ENCODE measurements around the gene PIPOX.

The PIPOX gene

GRCh38 chr17:29048440-29049368 is 5.8 kb downstream of the PIPOX start:
- DNase-seq, result no peak

GRCh38 chr17:29049541-29050145 is 6.7 kb downstream of the PIPOX start:
- no peak for DNase-seq

GRCh38 chr17:29050176-29050575 is 7.2 kb downstream of the PIPOX start:
- DNase-seq, result no peak

GRCh38 chr17:29051194-29051593 is 8.3 kb downstream of the PIPOX start:
- DNase-seq, result no peak

DNA sequence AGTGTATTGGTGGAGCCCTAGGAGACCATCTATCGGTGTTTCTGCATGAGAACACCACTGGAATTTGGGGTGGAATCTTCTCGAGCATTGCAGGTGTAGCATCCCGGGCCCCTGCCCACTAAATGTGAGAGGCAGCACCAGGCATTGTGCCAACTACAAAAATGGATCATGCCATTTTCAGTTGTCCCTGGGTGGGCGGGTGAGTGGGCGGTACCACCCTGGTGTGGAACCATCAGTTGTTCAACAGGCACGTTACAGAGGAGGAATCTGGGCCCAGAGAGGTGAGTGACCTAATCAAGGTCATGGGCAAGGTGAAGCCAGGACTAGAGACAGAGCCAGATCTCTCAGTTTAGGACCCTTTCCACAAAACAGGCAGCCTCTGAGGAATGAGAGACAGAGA is 8.8 kb downstream of the PIPOX start:
- no peak for DNase-seq

GRCh38 chr17:29054835-29055234 is 11.9 kb downstream of the PIPOX start:
- no peak for DNase-seq

DNA sequence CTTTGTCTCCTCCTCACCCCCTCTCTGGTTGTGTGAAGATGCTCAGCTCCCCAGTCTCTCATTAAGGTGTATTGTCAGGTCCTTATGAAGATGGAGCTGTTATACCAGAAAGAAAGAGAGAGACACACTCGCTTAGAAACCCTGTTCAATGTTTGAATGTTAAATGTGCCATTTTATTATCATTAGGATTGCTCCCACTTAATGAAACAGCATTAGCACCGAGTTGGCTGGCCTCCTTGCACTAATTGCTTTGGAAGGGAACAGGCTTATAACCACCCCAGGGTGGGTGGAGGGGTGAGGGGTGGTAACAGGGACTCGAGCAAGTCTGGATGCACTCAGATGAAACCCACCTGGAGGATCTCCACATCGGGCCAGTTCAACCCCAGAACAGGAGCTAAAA is 14.4 kb downstream of the PIPOX start:
- DNase-seq, result no peak

DNA sequence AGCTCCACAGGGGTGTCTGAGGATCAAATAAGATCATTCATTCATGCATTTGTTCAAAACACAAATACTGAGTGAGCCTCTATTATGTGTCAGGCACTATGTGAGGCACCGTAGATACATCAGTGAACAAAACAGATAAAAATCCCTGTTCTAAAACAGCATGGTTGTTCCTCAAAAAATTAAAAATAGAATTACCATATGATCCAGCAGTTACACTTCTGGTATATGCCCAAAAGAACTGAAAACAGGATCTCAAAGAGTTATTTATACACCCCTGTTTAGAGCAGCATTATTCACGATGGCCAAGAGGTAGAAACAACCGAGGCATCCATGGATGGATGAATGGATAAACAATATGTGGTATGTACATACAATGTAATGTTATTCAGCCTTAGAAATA is 15.4 kb downstream of the PIPOX start:
- DNase-seq, result no peak

GRCh38 chr17:29059281-29059680 is 16.3 kb downstream of the PIPOX start:
- DNase-seq, result no peak

DNA sequence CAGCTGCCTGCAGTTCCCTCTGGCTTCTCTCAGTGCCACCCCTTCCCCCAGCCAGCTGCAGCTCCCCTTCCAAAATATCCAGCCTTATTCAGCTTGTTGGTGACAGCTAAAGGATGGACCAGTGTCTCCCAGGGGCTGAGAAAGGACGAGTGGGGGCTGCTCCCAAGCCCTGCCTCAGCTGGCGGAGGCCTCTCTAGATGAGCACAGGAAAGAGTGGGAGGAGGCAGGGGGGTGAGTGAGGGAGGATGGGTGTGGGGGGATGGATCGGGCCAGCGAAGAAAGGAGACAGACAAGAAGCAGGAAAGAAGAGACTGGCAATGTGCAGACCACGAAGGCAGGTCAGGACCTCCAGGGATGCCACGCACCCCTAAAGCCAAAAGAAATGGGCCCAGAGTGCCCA is 17.5 kb downstream of the PIPOX start:
- no peak for DNase-seq

GRCh38 chr17:29061036-29061435 is 18.1 kb downstream of the PIPOX start:
- DNase-seq, result peak; percentile 90

- no peak for DNase-seq
Measured at GRCh38 chr17:29062215-29062614, 19.3 kb downstream of the PIPOX start.

GRCh38 chr17:29063992-29064391 is 21.1 kb downstream of the PIPOX start:
- peak; percentile 63 for DNase-seq

DNA sequence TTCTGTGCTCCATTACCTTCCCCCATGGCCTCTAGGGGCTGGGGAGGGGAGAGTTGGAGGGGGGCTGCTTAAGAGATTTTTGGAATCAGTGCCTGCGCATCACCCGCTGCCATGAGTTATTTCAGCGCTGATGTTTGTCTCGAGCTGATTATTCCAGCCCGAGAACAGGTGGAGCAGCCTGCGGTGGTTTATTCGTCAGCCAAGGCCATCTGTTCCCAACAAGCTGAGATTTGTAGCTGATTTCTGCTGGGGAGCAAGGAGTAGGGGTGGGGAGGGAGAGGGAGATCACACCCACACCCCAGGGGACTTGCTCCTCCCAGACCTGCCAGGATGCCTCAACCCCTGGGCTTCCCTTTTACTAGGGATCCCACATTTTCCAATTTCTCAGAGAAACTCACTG is 23.1 kb downstream of the PIPOX start:
- DNase-seq, result no peak

DNA sequence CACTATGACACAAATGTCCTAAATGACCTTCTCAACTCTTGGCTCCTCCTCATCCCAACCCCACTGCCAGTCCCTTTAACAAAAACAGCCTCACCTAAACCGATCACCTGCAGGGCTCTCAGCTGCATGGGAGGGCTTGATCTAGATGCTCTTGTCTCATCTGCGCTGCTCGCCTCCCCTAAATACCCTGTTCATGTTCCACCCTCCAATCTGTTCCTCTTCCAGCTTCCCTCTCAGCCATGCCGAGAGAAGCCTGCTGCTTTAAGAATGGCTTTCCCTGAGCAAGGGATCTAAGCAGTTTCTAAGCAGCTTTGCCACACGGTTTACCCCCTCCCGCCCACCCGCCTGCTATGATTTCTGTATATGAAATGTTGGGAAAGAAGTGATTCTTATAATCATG is 23.7 kb downstream of the PIPOX start:
- DNase-seq, result no peak

- DNase-seq, result no peak
Measured at GRCh38 chr17:29068818-29069217, 25.9 kb downstream of the PIPOX start.

DNA sequence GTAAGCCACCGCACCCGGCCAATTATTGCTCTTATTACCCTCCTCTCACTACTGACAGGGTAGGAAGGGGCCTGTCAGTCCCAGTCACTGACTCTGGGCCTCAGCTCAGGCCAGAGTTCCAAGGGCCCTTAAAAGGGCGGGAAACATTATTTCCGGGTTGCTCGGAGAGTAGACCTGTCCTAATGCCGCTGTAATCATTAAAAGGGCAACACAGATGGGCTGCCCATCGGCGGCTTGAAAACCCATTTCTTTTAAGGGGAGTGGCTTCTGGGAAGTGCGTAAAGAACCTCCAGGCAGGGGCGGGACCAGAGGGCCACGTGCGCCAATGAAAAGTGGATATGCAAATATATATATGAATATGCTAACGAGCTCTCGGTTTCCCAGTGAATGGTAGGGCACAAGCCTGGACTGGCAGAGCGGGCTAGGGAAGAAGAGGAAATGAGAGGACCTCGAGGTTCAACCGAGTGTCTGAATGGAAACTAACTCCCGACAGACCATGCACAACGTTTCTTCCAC is 26.6 kb downstream of the PIPOX start:
- peak; percentile 40 for DNase-seq

DNA sequence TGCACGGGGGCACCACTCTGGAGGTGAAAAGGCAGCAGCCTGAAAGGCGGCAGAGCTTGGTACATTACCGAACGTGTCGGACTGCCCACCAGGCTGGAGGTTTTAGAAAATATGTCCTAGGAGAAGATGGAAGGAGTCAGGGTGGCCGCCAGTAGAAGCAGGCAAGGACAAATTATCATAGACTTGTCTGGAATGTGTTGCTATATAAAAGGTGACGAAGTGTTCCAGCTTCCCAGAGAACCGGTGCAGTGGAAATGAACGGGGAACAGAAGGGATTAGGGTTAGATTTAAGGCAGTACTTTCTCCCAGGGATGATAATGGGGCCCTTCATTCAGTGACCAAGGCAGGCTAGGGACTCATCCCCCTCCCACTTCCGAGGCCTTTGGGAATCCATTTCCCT is 27.4 kb downstream of the PIPOX start:
- DNase-seq, result no peak

- DNase-seq, result no peak
Measured at GRCh38 chr17:29070781-29071180, 27.8 kb downstream of the PIPOX start.

DNA sequence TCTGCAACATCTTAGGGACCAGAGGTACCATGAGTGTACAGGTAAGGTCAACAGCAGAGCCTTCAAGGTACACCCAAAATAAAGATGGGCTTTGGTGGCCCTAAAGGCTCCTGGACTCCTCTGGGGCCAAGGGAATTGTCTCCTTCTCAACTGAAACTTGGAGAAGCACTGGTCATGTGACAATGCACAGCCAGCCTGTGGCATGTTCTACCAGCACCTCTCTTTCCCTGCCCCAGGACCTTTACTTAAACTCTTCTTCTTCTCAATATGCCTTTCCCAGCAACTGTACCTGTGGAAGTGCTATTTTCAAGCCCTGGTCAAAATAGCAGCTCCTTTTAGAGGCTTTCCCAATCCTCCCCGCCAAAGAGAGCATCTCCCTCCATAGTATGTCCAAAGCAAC is 28.4 kb downstream of the PIPOX start:
- DNase-seq, result no peak

DNA sequence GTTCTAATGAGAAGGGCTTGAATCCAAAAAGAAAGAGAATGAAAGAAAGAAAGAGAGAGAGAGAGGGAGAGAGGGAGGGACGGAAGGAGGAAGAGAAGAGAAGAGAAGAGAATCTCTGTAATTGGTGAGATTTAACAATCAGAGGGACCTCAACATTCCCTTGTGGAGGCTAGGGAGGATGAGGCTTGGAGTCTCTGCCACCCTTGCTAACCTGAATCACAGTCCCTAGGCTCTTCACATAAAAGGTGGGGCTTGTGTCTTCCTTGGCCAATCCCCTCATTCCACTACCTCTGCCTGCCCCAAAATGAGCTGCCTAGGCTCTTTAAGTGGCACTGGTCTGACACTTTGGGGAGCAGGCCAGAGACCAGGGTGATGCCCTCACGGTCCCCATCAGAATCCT is 30.1 kb downstream of the PIPOX start:
- no peak for DNase-seq

GRCh38 chr17:29073520-29073919 is 30.6 kb downstream of the PIPOX start:
- no peak for DNase-seq

GRCh38 chr17:29074488-29074887 is 31.5 kb downstream of the PIPOX start:
- DNase-seq, result no peak

GRCh38 chr17:29076087-29076486 is 33.1 kb downstream of the PIPOX start:
- DNase-seq, result no peak
